Measurements from ENCODE around the gene KRT31. TPM values are rescaled to one million over a fixed set of nuclear protein-coding genes. Genes with fewer than 3 reads are reported as not detected.

KRT31 gene
- polyA plus RNA-seq (not detected in 2 replicates), polyA minus RNA-seq (not detected in 2 replicates)

- no peak for TF ChIP-seq REST (IDR thresholded peaks at IDR 0.05; ENCODE audit: borderline replicate concordance)
- TF ChIP-seq POLR2AphosphoS5 (IDR thresholded peaks at IDR 0.05): no peak
- no peak for TF ChIP-seq CTCF (IDR thresholded peaks at IDR 0.05; ENCODE audit: poor library complexity, severe bottlenecking)
- TF ChIP-seq MXI1 (conservative IDR thresholded peaks at IDR 0.05; ENCODE audit: poor library complexity, severe bottlenecking): no peak
- TF ChIP-seq SMC3 (conservative IDR thresholded peaks at IDR 0.05; ENCODE audit: poor library complexity): no peak
- no peak for TF ChIP-seq TAF1 (IDR thresholded peaks at IDR 0.05; ENCODE audit: low read depth)
- Histone ChIP-seq H2AFZ (ENCODE audit: low read depth, low read length) (no peak within 1 kb of the TSS), H3K4me3 (ENCODE audit: low read length) (no peak within 1 kb of the TSS), H3K27ac (ENCODE audit: low read length) (no peak within 1 kb of the TSS), H3K4me2 (ENCODE audit: low read length) (no peak within 1 kb of the TSS), H3K9me3 (ENCODE audit: low read length) (no peaks in the 10 kb centered on the region), H3F3A (ENCODE audit: insufficient read depth, low read length, poor library complexity, severe bottlenecking) (no peaks in the 10 kb centered on the region), H3K36me3 (ENCODE audit: insufficient read depth, low read length) (no peaks in the 10 kb centered on the region), H4K20me1 (ENCODE audit: insufficient read depth) (no peaks in the 10 kb centered on the region), H3K9ac (ENCODE audit: low read length) (no peak within 1 kb of the TSS), H3K79me2 (replicated peaks; ENCODE audit: insufficient read depth, low read length) (no peaks in the 10 kb centered on the region), H3K27me3 (ENCODE audit: insufficient read depth, low read depth, low read length) (no peaks in the 10 kb centered on the region), H3K9me2 (ENCODE audit: insufficient read depth, low read length) (no peaks in the 10 kb centered on the region)
Measured at GRCh38 chr17:41396996-41397660, at the start of gene KRT31. Gene KRT31, minus strand, starts transcription at chr17:41397608. Its CDS starts 69 bp downstream, at chr17:41397539.

- Histone ChIP-seq H3K27ac (ENCODE audit: low read length) (no peak overlapping the region), H3F3A (ENCODE audit: insufficient read depth, low read length, poor library complexity, severe bottlenecking) (no peaks in the 10 kb centered on the region), H3K9me2 (ENCODE audit: insufficient read depth, low read length) (no peaks in the 10 kb centered on the region), H3K27me3 (ENCODE audit: insufficient read depth, low read depth, low read length) (no peaks in the 10 kb centered on the region), H3K9me3 (ENCODE audit: low read length) (no peaks in the 10 kb centered on the region), H2AFZ (ENCODE audit: low read depth, low read length) (no peak overlapping the region), H4K20me1 (ENCODE audit: insufficient read depth) (no peaks in the 10 kb centered on the region), H3K9ac (ENCODE audit: low read length) (no peak overlapping the region), H3K4me3 (ENCODE audit: low read length) (no peak overlapping the region), H3K4me2 (ENCODE audit: low read length) (no peak overlapping the region), H3K79me2 (replicated peaks; ENCODE audit: insufficient read depth, low read length) (no peaks in the 10 kb centered on the region), H3K36me3 (ENCODE audit: insufficient read depth, low read length) (no peaks in the 10 kb centered on the region)
- TF ChIP-seq RAD21 (conservative IDR thresholded peaks at IDR 0.05) (no peak), EZH2 (IDR thresholded peaks at IDR 0.05; ENCODE audit: borderline replicate concordance, insufficient read depth, low read length, poor library complexity, severe bottlenecking) (no peak), EP300 (conservative IDR thresholded peaks at IDR 0.05; ENCODE audit: poor library complexity, severe bottlenecking) (no peak), SMC3 (conservative IDR thresholded peaks at IDR 0.05; ENCODE audit: poor library complexity) (no peak), REST (IDR thresholded peaks at IDR 0.05; ENCODE audit: borderline replicate concordance) (no peak), POLR2AphosphoS5 (IDR thresholded peaks at IDR 0.05) (no peak), TAF1 (IDR thresholded peaks at IDR 0.05; ENCODE audit: low read depth) (no peak), CTCF (IDR thresholded peaks at IDR 0.05; ENCODE audit: poor library complexity, severe bottlenecking) (no peak), MXI1 (conservative IDR thresholded peaks at IDR 0.05; ENCODE audit: poor library complexity, severe bottlenecking) (no peak)
Measured at GRCh38 chr17:41446806-41447205, 49.4 kb upstream of the KRT31 start.

Data from neural cell (in vitro differentiated cells).